B cell (primary cell): Measurements from ENCODE around the gene RNF217. TPM values are rescaled to one million over a fixed set of nuclear protein-coding genes. Genes with fewer than 3 reads are reported as not detected.

ENCODE experiments used
- ATAC-seq: fragments of 200-7000 bp; cut with Tn5 transposase; one replicate; pipeline ENCODE4 v1.10.0; 2021; ENCODE audit warnings: low read depth, mild to moderate bottlenecking, moderate number of reproducible peaks, moderate library complexity
- CTCF ChIA-PET: fragments of 350-600 bp; sonication (Branson Sonifier 250); formaldehyde crosslinking; loops from one replicate; lab custom pipeline; 2021; ENCODE audit warnings: antibody characterized with exemption, inconsistent platforms; lab: Charles Lee
- POLR2A ChIA-PET: fragments of 350-600 bp; sonication (Branson Sonifier 250); formaldehyde crosslinking; loops from one replicate; lab custom pipeline; 2021; ENCODE audit warnings: antibody characterized with exemption; lab: Charles Lee
- DNase-seq: peaks from one replicate; pipeline ENCODE4 v3.0.0; 2013
- H2AFZ ChIP-seq: 2 replicates; pipeline ENCODE4 v1.6.1; 2012; ENCODE audit warnings: mild to moderate bottlenecking, low read depth, low read length; ENCODE audit not compliant: insufficient read depth, poor library complexity, severe bottlenecking
- H3K27ac ChIP-seq, 2 donors: 1 replicate in 1 of 2; 2 replicates in 1 of 2; pipeline ENCODE4 v1.5.1; 2012 to 2013; ENCODE audit warnings: low read length in 2 of 2, mild to moderate bottlenecking in 2 of 2, moderate library complexity in 1 of 2
- H3K27me3 ChIP-seq, 4 experiments: fragments of 200-600 bp in 1 of 4; sonication (generic) in 1 of 4; replicated peaks in 1 of 4; 1 replicate in 2 of 4; 2 replicates in 2 of 4; pipeline versions ENCODE4 v1.6.1 to v1.7.0; 2013 to 2016; ENCODE audit warnings: low read length in 3 of 4, mild to moderate bottlenecking in 2 of 4, mixed read lengths in 1 of 4, moderate library complexity in 1 of 4; ENCODE audit not compliant: insufficient read depth in 4 of 4, control insufficient read depth in 3 of 4; ENCODE audit errors: control extremely low read depth in 1 of 4
- H3K36me3 ChIP-seq, 2 experiments: replicated peaks in 1 of 2; 1 replicate in 1 of 2; 2 replicates in 1 of 2; pipeline versions ENCODE4 v1.6.1 to v1.7.1; 2013; ENCODE audit warnings: low read length in 1 of 2; ENCODE audit not compliant: insufficient read depth in 2 of 2, control insufficient read depth in 1 of 2; ENCODE audit errors: control extremely low read depth in 1 of 2, extremely low read depth in 1 of 2
- H3K4me1 ChIP-seq, 2 donors: fragments of 200-600 bp in 1 of 2; sonication (generic) in 1 of 2; 1 replicate in 1 of 2; 2 replicates in 1 of 2; pipeline versions ENCODE4 v1.5.1 to v1.6.1; 2013 to 2017; ENCODE audit warnings: low read length in 2 of 2; ENCODE audit not compliant: control insufficient read depth in 2 of 2, insufficient read depth in 2 of 2
- H3K4me2 ChIP-seq: replicated peaks from 2 replicates; pipeline ENCODE3; 2012; ENCODE audit warnings: mild to moderate bottlenecking, low read depth, low read length; ENCODE audit not compliant: poor library complexity, severe bottlenecking
- H3K4me3 ChIP-seq, 5 experiments: fragments of 200-600 bp in 1 of 5; sonication (generic) in 1 of 5; 1 replicate in 3 of 5; 2 replicates in 2 of 5; pipeline versions ENCODE4 v1.5.1 to v1.7.0; 2011 to 2016; ENCODE audit warnings: low read length in 4 of 5, mild to moderate bottlenecking in 4 of 5, low read depth in 2 of 5, control low read depth in 1 of 5, moderate library complexity in 1 of 5; ENCODE audit not compliant: insufficient read depth in 1 of 5; ENCODE audit errors: control extremely low read depth in 1 of 5, extremely low read depth in 1 of 5
- H3K79me2 ChIP-seq: fragments of 200-600 bp; sonication (generic); one replicate; pipeline ENCODE4 v1.6.0; 2016; ENCODE audit warnings: low read length; ENCODE audit not compliant: control insufficient read depth, insufficient read depth
- H3K9ac ChIP-seq: fragments of 200-600 bp; sonication (generic); 2 replicates; pipeline ENCODE4 v1.6.1; 2017; ENCODE audit warnings: mild to moderate bottlenecking, low read length, moderate library complexity
- H3K9me3 ChIP-seq, 3 donors: one replicate each; pipeline versions ENCODE4 v1.6.1 to v1.7.1; 2013; ENCODE audit warnings: low read length in 2 of 3; ENCODE audit not compliant: control insufficient read depth in 2 of 3, insufficient read depth in 1 of 3; ENCODE audit errors: control extremely low read depth in 1 of 3
- H4K20me1 ChIP-seq: 2 replicates; pipeline ENCODE4 v1.6.0; 2012; ENCODE audit warnings: mild to moderate bottlenecking, low read length; ENCODE audit not compliant: insufficient read depth, control insufficient read depth, poor library complexity, severe bottlenecking
- H3K27ac Mint-ChIP-seq: one replicate; pipeline ENCODE4 v1.8.0; 2021; ENCODE audit warnings: mixed read lengths
- H3K27me3 Mint-ChIP-seq: one replicate; pipeline ENCODE4 v1.8.0; 2021; ENCODE audit warnings: mixed read lengths
- H3K4me1 Mint-ChIP-seq: one replicate; pipeline ENCODE4 v1.8.0; 2021; ENCODE audit warnings: mixed read lengths
- H3K4me3 Mint-ChIP-seq: one replicate; pipeline ENCODE4 v1.8.0; 2021; ENCODE audit warnings: mixed read lengths
- H3K9me3 Mint-ChIP-seq: one replicate; pipeline ENCODE4 v1.8.0; 2022; ENCODE audit warnings: mixed read lengths; ENCODE audit not compliant: insufficient read depth
- CTCF ChIP-seq: fragments of 200-600 bp; IDR thresholded peaks from one replicate; pipeline ENCODE4 v1.8.0; 2022; ENCODE audit warnings: antibody characterized with exemption, mild to moderate bottlenecking
- EZH2 ChIP-seq: IDR thresholded peaks from 2 replicates; pipeline ENCODE4 v1.6.1; 2012; ENCODE audit warnings: borderline replicate concordance, low read depth, mild to moderate bottlenecking, moderate library complexity, low read length; ENCODE audit not compliant: insufficient read depth, poor library complexity, severe bottlenecking
- WGBS: methylation state at CpG from one replicate; pipeline ENCODE4 v1.1.5; 2013; ENCODE audit warnings: missing lambda C conversion rate; ENCODE audit not compliant: insufficient coverage; 5-methylcytosine and 5-hydroxymethylcytosine counted together
- intact Hi-C: fragments of 100-400 bp; cut with micrococcal nuclease; formaldehyde crosslinking; loops from one replicate; pipeline ENCODE4 v1.10.0; 2022
- polyA plus RNA-seq: library from polyadenylated mRNA; depleted of rRNA; stranded (reverse); fragments of >200 nt; gene quantifications from 2 replicates; pipeline ENCODE4 v1.2.3, GENCODE V29; 2012
- total RNA-seq, 2 donors: library from RNA; stranded (reverse); fragments of 120-200 nt in 1 of 2; gene quantifications; 1 replicate in 1 of 2; 2 replicates in 1 of 2; pipeline versions ENCODE4 v1.2.3 to v1.2.4, GENCODE V29; 2013 to 2022

RNF217 gene
- total and polyA plus RNA-seq, 2 donors (not counting 1 experiment from before 2014, with no cell fraction given): 0.03 TPM; not detected in 1

- H3K4me1 ChIP-seq: no peaks in the 10 kb centered on the region
- DNase-seq (no peak), ATAC-seq (no peak)
- ChIA-PET CTCF (interaction anchor here (1.1 kb wide), 1 partner anchor 10 kb away, joined by 3 read pairs; no protein-coding TSS in a partner anchor), POLR2A (interaction anchor here (0.5 kb wide), 1 partner anchor 1216 kb away, joined by 7 read pairs; no protein-coding TSS in a partner anchor)
- no peaks in the 10 kb centered on the region for H3K36me3 ChIP-seq
- Mint-ChIP-seq H3K4me3 (no peak overlapping the region), H3K9me3 (no peaks in the 10 kb centered on the region), H3K27me3 (no peaks in the 10 kb centered on the region), H3K4me1 (no peaks in the 10 kb centered on the region), H3K27ac (no peak overlapping the region)
- H3K4me3 ChIP-seq: no peak overlapping the region
- H3K4me2 ChIP-seq: no peak overlapping the region
- no peak overlapping the region for H2AFZ ChIP-seq
- no peaks in the 10 kb centered on the region for H3K79me2 ChIP-seq
- no peak for TF ChIP-seq EZH2
- no peak for TF ChIP-seq CTCF
- no peaks in the 10 kb centered on the region for H4K20me1 ChIP-seq
- H3K27ac ChIP-seq: no peak overlapping the region
- no peak overlapping the region for H3K9ac ChIP-seq
- H3K27me3 ChIP-seq: no peaks in the 10 kb centered on the region
- H3K9me3 ChIP-seq: no peaks in the 10 kb centered on the region
- intact Hi-C loops: no loop called here
- 82% methylated on average over 1 of the region's 1 CpG for WGBS
These were observed 105.3 kb downstream of the RNF217 start for GRCh38 chr6:125067552-125067951.

GRCh38 chr6:125073071-125073470 lies 110.8 kb downstream of the RNF217 start:
- CTCF ChIA-PET: no interaction called here
- no peak for ATAC-seq

More at GRCh38 chr6:125073071-125073470, 110.8 kb downstream of the RNF217 start:
- Histone ChIP-seq H3K4me1 (no peaks in the 10 kb centered on the region), H3K79me2 (no peaks in the 10 kb centered on the region), H3K4me3 (no peak overlapping the region), H3K9me3 (no peaks in the 10 kb centered on the region), H3K4me2 (no peak overlapping the region), H3K27me3 (no peaks in the 10 kb centered on the region), H3K9ac (no peak overlapping the region), H3K27ac (no peak overlapping the region), H4K20me1 (no peaks in the 10 kb centered on the region), H3K36me3 (no peaks in the 10 kb centered on the region), H2AFZ (no peak overlapping the region)
- no peak for DNase-seq
- H3K4me1 Mint-ChIP-seq: no peaks in the 10 kb centered on the region
- no peak overlapping the region for H3K27ac Mint-ChIP-seq
- POLR2A ChIA-PET: no interaction called here
- TF ChIP-seq EZH2 (no peak), CTCF (no peak)
- no peaks in the 10 kb centered on the region for H3K9me3 Mint-ChIP-seq
- no peaks in the 10 kb centered on the region for H3K27me3 Mint-ChIP-seq
- H3K4me3 Mint-ChIP-seq: no peak overlapping the region
- intact Hi-C loops: no loop called here
- no CpG with 5 or more reads among the region's 3 CpGs for WGBS
